GM18517 (cell line): Measurements from ENCODE around the gene MRGPRF.
"Not testable (repeated sequence)": the region's sequence is repeated elsewhere in the genome, so short reads cannot be mapped to it uniquely, and the experiment has no call there.

ENCODE experiments used
- ATAC-seq: cut with Tn5 transposase; IDR thresholded peaks from one replicate; pipeline ENCODE4 v1.9.1; 2021; ENCODE audit warnings: mild to moderate bottlenecking, moderate library complexity; ENCODE audit not compliant: unreplicated experiment

The MRGPRF gene

DNA sequence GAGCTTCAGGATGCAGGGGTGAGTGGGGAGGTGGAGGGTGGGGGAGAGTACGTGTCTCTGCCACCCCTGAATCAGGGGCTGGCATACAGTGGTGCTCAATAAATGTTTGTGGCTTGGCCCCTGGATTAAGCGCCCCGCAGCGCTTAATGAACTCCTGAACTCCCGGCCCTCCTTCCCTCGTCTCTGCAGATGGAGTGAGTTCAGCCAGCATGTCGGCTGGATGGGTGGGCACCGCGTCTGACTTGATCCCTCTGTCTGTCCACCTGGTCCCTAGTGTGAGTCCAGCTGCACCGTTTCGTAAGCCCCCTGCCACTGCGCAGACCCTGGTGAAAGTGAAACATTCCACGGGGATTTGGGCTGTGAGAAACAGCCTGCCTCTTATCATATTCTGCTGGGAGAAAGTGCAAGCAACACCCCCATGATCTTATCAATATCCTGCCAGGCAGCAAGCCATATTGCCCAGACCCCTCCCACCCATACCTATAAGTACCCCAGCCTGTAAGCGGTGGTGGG is 20.2 kb downstream of the MRGPRF start:
- ATAC-seq: no peak

DNA sequence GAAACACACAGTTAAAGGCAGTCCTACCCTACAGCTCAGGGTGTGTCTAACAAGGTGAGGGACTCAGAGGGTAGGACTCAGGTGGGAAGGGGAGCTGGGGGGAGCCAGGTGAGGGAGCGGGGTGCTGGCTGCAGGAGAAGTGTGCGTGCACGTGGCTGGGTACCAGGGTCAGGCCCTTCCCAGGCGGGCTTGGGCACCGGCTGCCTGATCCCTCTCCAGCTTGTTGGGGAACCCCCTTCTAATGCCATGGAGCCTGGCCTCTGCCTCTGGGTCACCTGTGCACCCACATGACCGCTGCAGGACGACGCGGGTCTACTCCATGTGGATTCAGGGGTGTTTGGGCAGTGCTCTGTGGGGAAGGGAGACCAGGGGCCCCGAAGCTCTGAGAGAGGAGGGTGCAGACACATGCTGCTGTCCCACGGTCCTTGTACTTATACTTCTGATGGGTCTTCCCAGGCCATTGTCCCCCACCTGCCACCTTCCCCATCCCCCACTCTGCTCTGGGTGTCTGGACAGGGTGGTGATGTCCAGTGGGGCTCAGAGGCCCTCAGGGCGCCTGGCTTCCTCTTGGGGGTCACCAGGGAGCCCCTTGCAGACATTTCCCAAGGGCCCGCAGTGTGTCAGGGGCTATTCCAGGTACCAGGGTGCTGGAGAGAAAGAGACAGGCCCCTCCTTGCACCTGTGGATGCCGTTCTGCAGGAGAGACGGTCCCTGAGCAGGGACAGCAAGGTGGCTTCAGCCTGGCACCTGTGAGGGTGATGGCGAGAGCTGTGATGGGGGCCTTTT is 21.9 kb downstream of the MRGPRF start:
- no peak for ATAC-seq

DNA sequence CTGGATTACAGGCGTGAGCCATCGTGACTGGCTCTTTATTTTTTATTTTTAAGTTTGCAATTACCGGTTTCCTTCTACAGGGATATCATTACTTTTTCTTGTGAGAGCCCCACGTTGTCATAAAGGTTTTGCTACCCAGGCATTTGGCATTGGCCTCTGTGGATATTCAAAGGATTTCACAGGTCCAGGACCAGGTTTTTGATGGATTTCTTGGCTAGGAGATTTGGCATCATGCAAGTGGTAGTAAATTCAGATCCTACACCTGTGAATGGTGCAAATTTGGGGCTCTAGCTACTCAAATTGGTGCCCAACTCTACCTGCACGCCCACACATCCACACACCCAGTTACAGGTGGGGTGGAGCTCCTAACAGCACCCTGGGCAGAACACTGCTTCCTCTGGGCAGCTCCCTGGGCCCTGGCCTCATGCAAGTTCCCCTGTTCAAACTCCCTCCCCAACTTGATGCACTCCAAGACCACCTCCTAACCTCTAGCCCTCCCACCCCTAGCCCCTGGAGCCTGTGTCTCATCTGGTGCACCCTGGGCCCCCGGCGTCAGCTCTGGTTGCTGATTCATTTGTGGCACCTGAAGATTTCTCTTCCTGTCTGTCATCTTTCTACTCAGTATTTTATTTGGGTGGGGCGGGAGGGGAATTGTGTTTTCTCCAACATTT is 23.0 kb downstream of the MRGPRF start:
- ATAC-seq: no peak

DNA sequence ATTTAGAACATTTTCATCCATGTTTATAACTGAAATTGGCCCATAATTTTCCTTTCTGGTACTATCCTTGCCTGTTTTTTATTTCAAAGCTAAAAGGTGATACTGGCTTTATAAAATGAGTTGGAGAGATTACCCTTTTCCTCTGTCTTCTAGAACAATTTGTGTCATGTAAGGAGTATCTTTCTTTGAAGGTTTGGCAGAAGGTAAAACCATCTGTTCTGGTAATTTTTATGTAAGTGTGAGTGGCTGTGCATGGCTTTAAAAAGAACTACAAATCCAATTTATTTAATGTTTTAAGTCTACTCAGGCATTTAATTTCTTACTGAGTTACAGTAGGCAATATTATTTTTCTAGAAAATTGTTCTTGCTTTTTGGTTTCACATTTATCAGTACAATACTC is 24.6 kb downstream of the MRGPRF start:
- no peak for ATAC-seq

DNA sequence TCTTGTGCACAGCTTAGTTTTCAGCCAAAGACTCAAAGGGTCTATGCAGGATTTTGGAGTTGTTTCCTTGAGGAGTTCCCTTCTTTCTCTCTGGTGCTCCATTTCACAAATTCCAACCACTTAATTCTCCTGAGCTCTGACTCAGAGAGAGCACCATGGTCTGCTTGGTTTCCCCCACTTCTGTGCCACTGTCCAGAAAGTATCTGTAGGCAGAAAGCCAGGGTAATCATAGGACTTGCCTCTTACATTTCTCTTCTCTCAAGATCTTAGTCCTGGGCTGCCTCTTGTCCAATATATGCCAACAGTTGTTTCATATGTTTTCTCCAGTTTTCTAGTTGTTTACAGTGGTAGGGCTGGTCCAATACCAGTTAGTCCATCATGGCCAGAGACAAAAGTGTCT is 25.8 kb downstream of the MRGPRF start:
- no peak for ATAC-seq

DNA sequence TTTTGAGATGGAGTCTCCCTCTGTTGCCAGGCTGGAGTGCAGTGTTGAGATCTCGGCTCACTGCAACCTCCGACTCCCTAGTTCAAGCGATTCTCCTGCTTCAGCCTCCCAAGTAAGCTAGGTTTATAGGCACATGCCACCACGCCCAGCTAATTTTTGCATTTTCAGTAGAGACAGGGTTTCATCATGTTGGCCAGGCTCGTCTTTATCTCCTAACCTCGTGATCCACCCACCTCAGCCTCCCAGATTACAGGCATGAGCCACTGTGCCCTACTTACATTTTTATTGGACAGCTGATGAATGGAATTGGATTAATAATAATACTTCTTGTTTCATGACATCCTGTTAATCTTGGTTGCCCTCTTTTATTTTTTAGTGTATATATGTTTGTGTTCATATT is 29.2 kb downstream of the MRGPRF start:
- no peak for ATAC-seq

DNA sequence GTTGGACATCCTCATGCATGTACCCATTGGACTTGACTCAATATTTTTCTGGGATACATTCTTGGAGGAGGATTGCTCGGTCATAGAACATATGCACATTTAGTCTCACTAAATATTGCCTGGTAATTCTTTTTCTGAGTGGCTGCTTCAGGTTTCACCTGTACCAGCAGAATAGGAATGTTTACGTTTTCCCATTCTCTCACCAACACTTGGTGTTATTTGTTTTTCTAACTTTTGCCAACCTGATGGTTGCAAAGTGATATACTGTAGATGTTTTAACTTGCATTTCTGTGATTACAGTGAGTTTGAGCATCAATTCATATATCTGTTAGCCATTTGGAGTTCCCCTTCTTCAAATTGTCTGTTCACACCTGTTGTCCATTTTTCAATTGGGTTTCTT is 30.9 kb downstream of the MRGPRF start:
- no peak for ATAC-seq

DNA sequence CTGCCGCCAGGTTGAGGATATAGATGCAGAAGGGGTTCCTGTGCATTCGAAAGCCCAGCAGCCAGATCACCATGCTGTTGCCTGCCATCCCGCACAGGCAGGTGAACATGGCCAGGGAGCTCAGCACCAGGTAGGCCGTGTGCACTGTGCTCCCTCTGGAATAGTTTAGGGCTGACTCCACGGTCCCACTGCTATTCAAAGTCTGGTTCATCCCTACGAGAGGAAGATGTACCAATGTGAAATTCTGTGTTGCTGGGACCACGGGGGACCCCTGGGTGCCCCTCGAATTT is 32.3 kb downstream of the MRGPRF start, which contains the start of gene MRGPRD:
MRGPRD (minus strand) TSS at position 211 of the 290 bp plus-strand sequence; CDS start at position 211, 0 bp downstream.
- ATAC-seq: no peak

DNA sequence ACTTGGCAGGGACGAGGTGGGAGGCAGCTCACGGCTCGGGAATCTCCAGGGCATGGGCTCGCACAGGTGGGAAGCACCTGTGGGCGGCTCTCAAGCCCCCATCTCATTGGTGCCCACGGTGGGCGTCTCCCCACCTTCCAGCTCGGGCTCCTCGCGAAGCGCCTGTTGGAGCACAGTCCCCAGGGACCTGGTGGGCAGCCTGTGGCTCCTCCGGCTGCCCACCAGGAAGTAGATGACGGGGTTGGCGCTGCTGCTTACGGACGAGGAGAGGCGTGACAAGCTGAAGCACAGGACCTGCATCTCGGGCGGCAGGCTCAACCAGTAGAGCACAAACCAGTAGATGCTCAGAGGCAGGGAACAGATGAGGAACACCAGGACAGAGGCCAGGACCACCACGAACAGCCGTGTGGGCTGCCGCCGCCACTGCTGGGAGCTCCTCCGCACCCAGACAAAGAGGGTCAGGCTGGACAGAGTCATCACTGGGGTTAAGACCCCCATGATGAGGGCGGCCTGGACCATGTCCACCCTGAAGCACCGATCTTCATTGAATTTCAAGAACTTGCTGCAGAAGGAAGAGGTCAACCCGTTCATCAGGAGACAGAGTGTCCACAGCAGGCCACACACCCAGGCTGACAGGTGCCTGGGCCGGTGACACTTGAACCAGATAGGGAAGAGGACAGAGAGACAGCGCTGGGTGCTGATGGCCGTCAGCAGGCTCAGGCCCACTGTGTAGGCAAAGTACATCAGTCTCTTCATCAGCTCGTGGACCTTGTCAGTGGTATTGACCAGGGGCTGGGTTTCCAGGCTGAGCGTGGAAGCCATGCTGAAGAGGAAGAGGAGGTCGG is 32.9 kb downstream of the MRGPRF start:
- ATAC-seq: no peak

DNA sequence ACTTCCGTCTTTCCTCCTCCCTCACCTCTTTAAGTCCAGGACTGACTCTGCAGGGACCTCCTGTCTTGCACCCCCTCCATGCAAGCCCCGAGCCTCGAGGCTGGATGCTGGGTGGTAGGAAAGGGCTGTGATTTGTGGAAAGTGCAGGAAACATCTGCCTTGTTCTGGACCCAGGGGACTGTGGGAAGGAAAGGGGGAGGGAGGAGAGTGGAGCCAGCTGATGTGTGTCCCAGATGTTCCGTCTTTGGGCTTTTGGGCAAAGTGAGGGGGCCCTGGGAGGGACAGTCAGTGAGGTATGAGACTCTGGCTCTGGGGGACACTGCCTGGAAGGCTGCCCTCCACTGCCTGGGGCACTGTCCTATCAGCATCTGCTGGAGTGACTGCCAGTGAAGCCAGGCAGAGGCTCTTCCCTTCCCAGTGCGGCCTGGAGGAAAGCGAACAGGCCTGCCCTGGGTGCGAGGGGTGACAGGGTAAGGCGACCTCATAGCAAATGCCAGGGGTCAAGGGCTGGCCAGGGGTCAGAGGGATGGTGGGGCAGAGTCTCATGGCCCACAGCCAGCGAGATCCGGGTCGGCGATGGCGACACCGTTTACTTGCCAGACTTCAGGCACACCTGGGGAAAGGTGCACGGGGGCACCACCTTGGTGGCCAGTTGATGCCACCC is 34.0 kb downstream of the MRGPRF start:
- ATAC-seq: no peak

DNA sequence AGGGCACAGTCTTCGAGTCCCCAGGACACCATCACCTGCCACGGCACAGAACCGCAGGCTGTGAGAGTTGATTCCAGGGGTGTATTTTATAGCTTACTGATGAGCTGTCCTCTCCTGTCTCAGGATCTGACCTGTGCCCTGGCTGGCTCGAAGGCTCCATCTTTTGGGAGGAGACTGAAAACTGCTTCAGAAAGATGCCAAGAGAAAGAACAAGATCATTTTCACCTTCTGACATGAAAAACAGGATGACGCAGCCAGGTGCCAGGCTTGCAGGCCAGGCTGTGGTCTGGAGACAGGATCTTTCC is 34.5 kb downstream of the MRGPRF start:
- no peak for ATAC-seq

DNA sequence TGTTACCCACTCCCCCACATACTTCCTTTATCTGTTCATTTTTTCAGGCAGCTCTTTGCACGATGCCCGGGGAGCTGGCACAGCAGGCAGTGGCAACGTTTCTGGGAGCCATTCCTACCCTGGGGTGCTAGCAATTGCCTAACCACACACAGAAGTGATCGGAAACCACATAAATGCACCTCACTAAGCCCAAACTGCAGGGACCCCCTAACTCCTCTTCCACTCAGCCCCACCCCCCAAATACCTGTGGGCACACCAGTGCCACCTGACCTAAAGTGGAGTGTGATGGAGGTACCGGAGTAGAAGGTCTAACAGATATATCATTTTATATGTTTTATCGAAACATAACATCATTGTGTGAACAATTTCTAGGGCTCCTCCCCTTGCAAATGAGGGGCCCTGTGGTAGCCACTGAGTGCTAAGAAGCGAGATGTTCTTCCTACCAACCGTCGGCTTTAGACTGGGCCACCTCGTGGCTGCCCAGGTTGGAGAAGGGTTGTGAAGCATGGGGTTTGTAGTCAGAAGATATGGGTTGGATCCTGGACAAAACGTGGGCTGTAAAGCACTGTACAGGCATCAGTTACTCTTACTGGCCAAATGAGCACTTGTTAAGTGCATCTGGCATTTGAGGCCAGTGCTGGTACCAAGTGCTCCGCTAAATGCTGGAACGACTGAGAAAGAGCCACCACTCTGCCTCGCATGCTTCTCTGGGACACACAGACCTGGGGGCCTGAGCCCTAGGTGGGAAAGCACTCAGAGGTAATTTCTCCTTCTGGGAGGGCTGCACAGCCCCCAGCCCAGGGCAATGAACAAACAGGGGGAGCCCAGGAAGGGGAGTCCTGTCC is 35.0 kb downstream of the MRGPRF start:
- no peak for ATAC-seq

DNA sequence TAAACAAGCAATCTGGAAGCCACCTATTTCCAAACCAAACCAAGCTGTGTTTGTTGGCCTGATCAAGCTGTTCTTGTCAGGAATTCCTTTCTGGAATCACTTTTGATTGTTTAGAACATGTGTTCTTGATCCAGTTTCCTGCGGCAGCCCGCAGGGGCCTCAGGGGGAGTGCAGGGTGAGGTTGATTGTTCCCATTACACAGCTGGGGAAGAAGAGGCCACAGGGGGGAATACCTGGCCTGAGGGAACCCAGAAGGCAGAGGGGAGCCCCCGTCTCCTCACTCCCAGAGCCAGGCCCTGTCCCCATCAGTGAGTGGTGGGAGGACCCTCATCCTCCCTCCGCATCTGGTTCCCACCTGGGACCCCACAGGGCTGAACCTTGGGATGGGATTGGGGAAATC is 36.5 kb downstream of the MRGPRF start:
- ATAC-seq: no peak

DNA sequence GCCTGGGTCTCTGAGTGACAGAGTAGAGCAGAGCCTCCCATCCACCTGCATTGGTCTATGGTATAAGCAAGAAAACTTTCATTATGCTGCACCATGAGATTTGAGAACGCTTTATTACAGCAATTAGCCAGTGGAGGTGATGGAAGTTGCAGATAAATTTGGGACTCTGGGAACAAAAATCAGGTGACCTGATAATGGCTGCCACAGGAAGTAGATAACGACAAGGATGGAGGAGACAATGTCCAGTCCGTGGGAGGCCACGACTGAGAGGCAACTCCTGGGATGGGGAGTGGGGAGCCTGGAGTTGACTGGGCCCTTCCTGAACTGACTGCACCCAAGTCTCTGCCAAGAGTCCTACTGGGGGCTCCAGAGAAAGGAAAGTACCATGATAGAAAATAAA is 37.0 kb downstream of the MRGPRF start:
- no peak for ATAC-seq

DNA sequence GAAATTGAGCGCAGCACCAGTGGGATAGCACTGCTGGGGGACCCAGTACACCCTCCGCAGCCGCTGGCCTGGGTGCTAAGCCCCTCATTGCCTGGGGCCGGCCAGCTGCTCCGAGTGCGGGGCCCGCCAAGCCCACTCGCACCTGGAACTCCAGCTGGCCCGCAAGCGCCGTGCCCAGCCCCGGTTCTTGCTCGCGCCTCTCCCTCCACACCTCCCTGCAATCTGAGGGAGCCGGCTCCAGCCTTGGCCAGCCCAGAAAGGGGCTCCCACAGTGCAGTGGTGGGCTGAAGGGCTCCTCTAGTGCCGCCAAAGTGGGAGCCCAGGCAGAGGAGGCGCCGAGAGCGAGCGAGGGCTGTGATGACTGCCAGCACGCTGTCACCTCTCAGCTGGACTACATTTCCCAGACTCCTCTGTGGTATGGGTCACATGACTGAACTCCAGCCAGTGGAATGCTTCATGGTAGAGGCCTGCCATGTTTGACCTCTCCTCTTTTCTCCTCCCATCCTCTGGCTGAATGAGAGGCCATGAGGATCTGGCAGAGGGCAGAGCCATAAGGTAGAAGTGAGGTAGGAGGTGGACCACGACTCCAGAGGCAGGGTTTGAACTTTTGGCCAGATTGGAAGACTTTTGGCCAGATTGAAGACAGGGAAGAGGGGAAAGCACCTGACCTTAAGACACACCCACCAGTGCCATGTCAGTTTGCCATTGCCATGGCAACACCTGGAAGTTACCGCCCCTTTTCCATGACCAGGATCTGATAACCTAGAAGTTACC is 38.4 kb downstream of the MRGPRF start:
- no peak for ATAC-seq

DNA sequence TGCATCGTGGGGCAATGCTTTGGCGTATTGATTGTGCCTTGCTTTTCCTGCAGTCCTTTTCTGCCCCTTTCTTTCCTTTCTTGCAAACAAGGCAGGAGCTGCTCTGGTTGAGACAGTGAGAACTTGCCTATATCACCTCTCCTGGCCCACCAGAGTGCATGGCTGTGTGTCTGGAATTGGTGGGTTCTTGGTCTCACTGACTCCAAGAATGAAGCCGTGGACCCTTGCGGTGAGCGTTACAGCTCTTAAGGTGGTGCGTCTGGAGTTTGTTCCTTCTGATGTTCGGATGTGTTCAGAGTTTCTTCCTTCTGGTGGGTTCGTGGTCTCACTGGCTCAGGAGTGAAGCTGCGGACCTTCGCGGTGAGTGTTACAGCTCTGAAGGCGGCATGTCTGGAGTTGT is 39.3 kb downstream of the MRGPRF start:
- not testable (repeated sequence) for ATAC-seq

DNA sequence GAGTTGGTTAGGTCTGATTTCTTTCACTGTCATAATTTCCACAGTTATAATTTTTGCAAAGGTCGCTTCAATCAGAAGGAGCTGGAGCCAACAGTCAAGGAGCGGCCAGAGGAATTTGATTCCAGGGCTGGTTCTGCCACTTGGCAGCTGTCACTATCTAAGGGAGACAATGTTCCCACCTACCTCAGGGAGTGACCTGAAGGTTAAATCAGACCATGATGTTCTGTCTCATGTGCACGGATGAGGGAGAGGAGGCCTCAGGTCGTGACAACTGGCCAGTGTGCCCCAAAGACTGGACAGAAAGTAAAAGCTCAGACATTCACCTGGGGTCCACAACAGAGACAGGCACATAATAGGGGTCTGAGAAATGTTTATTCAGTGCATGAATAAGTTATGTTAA is 39.8 kb downstream of the MRGPRF start:
- no peak for ATAC-seq

DNA sequence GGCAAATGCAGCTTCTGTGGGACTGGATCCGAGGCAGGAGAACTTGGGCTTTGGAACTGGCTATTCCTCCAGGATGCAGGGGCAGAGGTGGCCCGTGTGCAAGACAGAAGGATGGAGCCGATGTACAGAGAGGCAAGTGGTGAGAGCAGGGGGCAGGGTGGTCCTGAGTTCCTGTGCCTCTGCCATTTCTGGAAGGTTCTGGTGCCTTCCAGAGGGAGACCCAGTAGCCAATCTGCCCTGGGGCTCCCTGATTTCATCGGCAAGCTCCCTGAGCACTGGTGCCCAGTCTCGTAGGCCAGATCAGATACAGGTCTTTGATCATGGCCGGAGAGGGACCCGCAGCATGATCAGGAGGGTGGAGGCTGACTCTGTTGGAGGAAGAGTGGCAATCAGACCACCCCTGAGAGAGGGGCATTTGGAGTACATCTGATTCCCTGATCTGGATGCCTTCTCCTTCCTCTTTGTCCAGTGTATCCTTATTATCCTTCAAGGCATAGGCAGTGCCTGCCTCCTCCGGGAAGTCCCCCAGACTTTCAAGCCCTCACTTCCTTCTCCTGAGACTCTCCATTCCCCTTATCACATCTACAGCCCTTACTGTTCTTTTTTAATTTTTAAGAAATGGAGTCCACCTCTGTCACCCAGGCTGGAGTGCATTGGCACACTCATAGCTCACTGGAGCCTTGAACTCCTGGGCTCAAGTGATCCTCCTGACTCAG is 42.0 kb downstream of the MRGPRF start:
- no peak for ATAC-seq

DNA sequence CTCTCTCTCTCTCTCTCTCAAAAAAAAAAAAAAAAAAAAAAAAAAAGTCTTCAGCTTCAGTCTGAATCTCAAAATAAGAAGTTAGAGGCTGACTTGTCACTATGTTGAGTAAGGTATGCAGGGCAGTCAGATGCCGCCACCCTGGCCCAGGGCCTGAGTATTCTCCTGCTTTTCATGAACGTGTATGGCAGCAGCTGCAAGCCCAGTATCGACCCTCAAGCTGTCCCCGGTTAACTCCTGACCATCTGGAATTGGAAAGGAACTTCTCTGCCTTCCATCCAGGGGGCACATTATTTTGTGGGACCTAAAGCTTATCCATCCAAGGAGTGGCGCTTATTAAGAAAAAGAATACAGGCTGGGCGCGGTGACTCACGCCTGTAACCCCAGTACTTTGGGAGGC is 43.7 kb downstream of the MRGPRF start:
- no peak for ATAC-seq
